ENCODE data around the gene LIMK2.

The LIMK2 gene

GRCh38 chr22:31259798-31260473 lies 47.8 kb downstream of the LIMK2 start:
- Histone ChIP-seq H3K36me3 (replicated peaks; ENCODE audit: insufficient read depth, low read length) (no peaks in the 10 kb centered on the region; the same call in 1 of the 2 replicates), H3K9ac (ENCODE audit: low read length) (no peak overlapping the region), H3F3A (ENCODE audit: insufficient read depth, low read length) (no peaks in the 10 kb centered on the region), H3K27ac (ENCODE audit: low read length) (no peak overlapping the region), H3K9me2 (replicated peaks; ENCODE audit: insufficient read depth, low read length) (no peaks in the 10 kb centered on the region), H3K4me3 (ENCODE audit: low read length) (no peak overlapping the region), H3K79me2 (ENCODE audit: low read length) (no peaks in the 10 kb centered on the region), H3K27me3 (replicated peaks; ENCODE audit: insufficient read depth, low read length) (no peaks in the 10 kb centered on the region), H4K20me1 (ENCODE audit: insufficient read depth, low read length) (no peaks in the 10 kb centered on the region), H2AFZ (ENCODE audit: low read length) (no peak overlapping the region), H3K4me2 (ENCODE audit: low read depth, low read length) (no peak overlapping the region), H3K9me3 (replicated peaks; ENCODE audit: insufficient read depth, low read length) (no peaks in the 10 kb centered on the region), H3K4me1 (ENCODE audit: low read length) (no peaks in the 10 kb centered on the region)
- TF ChIP-seq CTCF (IDR thresholded peaks at IDR 0.05; ENCODE audit: low read length) = no peak
- TF ChIP-seq EZH2 (optimal IDR thresholded peaks at IDR 0.05; ENCODE audit: low read depth, low read length) = no peak
- TF ChIP-seq EZH2phosphoT487 (IDR thresholded peaks at IDR 0.05; ENCODE audit: low read length) = no peak
- DNase-seq = no peak

GRCh38 chr22:31260474-31260856 lies 48.4 kb downstream of the LIMK2 start:
- Histone ChIP-seq H3K4me2 (ENCODE audit: low read depth, low read length) (no peak overlapping the region), H2AFZ (ENCODE audit: low read length) (no peak overlapping the region), H3K27ac (ENCODE audit: low read length) (no peak overlapping the region), H3K4me1 (ENCODE audit: low read length) (no peaks in the 10 kb centered on the region), H3K9me3 (replicated peaks; ENCODE audit: insufficient read depth, low read length) (no peaks in the 10 kb centered on the region), H3K4me3 (ENCODE audit: low read length) (no peak overlapping the region), H3K9ac (ENCODE audit: low read length) (no peak overlapping the region), H3K36me3 (replicated peaks; ENCODE audit: insufficient read depth, low read length) (no peaks in the 10 kb centered on the region; the same call in 1 of the 2 replicates), H3K9me2 (replicated peaks; ENCODE audit: insufficient read depth, low read length) (no peaks in the 10 kb centered on the region), H3F3A (ENCODE audit: insufficient read depth, low read length) (no peaks in the 10 kb centered on the region), H3K27me3 (replicated peaks; ENCODE audit: insufficient read depth, low read length) (no peaks in the 10 kb centered on the region), H3K79me2 (ENCODE audit: low read length) (no peaks in the 10 kb centered on the region), H4K20me1 (ENCODE audit: insufficient read depth, low read length) (no peaks in the 10 kb centered on the region)
- no peak for DNase-seq
- TF ChIP-seq CTCF (IDR thresholded peaks at IDR 0.05; ENCODE audit: low read length) = no peak
- TF ChIP-seq EZH2phosphoT487 (IDR thresholded peaks at IDR 0.05; ENCODE audit: low read length) = no peak
- TF ChIP-seq EZH2 (optimal IDR thresholded peaks at IDR 0.05; ENCODE audit: low read depth, low read length) = no peak

- no peaks in the 10 kb centered on the region for H3F3A ChIP-seq (ENCODE audit: insufficient read depth, low read length)
- no peak for DNase-seq
- H3K9ac ChIP-seq (ENCODE audit: low read length) = no peak overlapping the region
- H3K79me2 ChIP-seq (ENCODE audit: low read length) = no peaks in the 10 kb centered on the region
- H3K27me3 ChIP-seq (replicated peaks; ENCODE audit: insufficient read depth, low read length) = no peaks in the 10 kb centered on the region
- no peaks in the 10 kb centered on the region; the same call in 1 of the 2 replicates for H3K36me3 ChIP-seq (replicated peaks; ENCODE audit: insufficient read depth, low read length)
- no peaks in the 10 kb centered on the region for H3K9me3 ChIP-seq (replicated peaks; ENCODE audit: insufficient read depth, low read length)
- H3K27ac ChIP-seq (ENCODE audit: low read length) = no peak overlapping the region
- H3K4me3 ChIP-seq (ENCODE audit: low read length) = no peak overlapping the region
- H3K4me1 ChIP-seq (ENCODE audit: low read length) = no peaks in the 10 kb centered on the region
- no peak overlapping the region for H3K4me2 ChIP-seq (ENCODE audit: low read depth, low read length)
- H3K9me2 ChIP-seq (replicated peaks; ENCODE audit: insufficient read depth, low read length) = no peaks in the 10 kb centered on the region
- TF ChIP-seq EZH2 (optimal IDR thresholded peaks at IDR 0.05; ENCODE audit: low read depth, low read length) = no peak
- no peak for TF ChIP-seq CTCF (IDR thresholded peaks at IDR 0.05; ENCODE audit: low read length)
- TF ChIP-seq EZH2phosphoT487 (IDR thresholded peaks at IDR 0.05; ENCODE audit: low read length) = no peak
- H2AFZ ChIP-seq (ENCODE audit: low read length) = no peak overlapping the region
- no peaks in the 10 kb centered on the region for H4K20me1 ChIP-seq (ENCODE audit: insufficient read depth, low read length)
Measured at GRCh38 chr22:31262312-31263133, 50.4 kb downstream of the LIMK2 start.
